HEK293 (cell line): ENCODE results near the gene MRTFA.
A peak's percentile ranks its signal among the peaks of the same experiment; 100 is the strongest.

Source experiments
- CTCF ChIA-PET: fragments of 350-600 bp; formaldehyde crosslinking; extraction: SDS; loops from one replicate; lab custom pipeline; 2021; ENCODE audit warnings: antibody characterized with exemption; lab: Yijun Ruan, JAX
- POLR2A ChIA-PET: fragments of 300-600 bp; formaldehyde crosslinking; extraction: SDS; loops from one replicate; lab custom pipeline; 2020; ENCODE audit warnings: antibody characterized with exemption, inconsistent platforms; lab: Yijun Ruan, JAX
- H3K27ac ChIP-seq: fragments of 200-500 bp; sonication (Bioruptor generic); 2 replicates; pipeline ENCODE4 v1.5.1; 2014; ENCODE audit warnings: low read depth, low read length, control low read depth, inconsistent platforms; ENCODE audit errors: extremely low read depth
- H3K36me3 ChIP-seq, 2 experiments: fragments of 200-500 bp in 1 of 2; sonication (Bioruptor generic) in 1 of 2; 1 replicate in 1 of 2; 2 replicates in 1 of 2; pipeline ENCODE4 v1.5.1; 2014 to 2017; ENCODE audit warnings: inconsistent platforms in 2 of 2, low read length in 2 of 2; ENCODE audit not compliant: control insufficient read depth in 2 of 2, insufficient read depth in 1 of 2
- H3K4me1 ChIP-seq: fragments of 200-500 bp; sonication (Bioruptor generic); 2 replicates; pipeline ENCODE4 v1.5.1; 2014; ENCODE audit warnings: mild to moderate bottlenecking, low read length, inconsistent platforms; ENCODE audit not compliant: control insufficient read depth, insufficient read depth
- H3K4me3 ChIP-seq: 2 replicates; pipeline ENCODE4 v1.5.1; 2011; ENCODE audit warnings: low read depth, mild to moderate bottlenecking, control low read depth, low read length, moderate library complexity
- H3K9me3 ChIP-seq: fragments of 200-500 bp; sonication (Bioruptor generic); 2 replicates; pipeline ENCODE4 v1.5.1; 2014; ENCODE audit warnings: low read depth, low read length, inconsistent platforms; ENCODE audit not compliant: control insufficient read depth, insufficient read depth
- EGR2 ChIP-seq: fragments of 450-650 bp; formaldehyde crosslinking; IDR thresholded peaks from 2 replicates; pipeline ENCODE4 v1.5.1; 2016; ENCODE audit warnings: low read depth, missing biosample characterization, missing genetic modification characterization
- HOXD13 ChIP-seq: sonication (generic); formaldehyde crosslinking; IDR thresholded peaks from 2 replicates; pipeline ENCODE4 v1.8.0; 2022; ENCODE audit warnings: missing genetic modification reagents, borderline replicate concordance
- KLF10 ChIP-seq: fragments of 450-650 bp; IDR thresholded peaks from 2 replicates; pipeline ENCODE4 v1.5.1; 2018; ENCODE audit warnings: missing biosample characterization, mild to moderate bottlenecking, missing genetic modification characterization
- SCRT1 ChIP-seq: fragments of 450-650 bp; formaldehyde crosslinking; IDR thresholded peaks from 2 replicates; pipeline ENCODE4 v1.5.1; 2016; ENCODE audit warnings: missing biosample characterization, missing genetic modification characterization, borderline replicate concordance
- SETDB1 ChIP-seq: IDR thresholded peaks from one replicate; pipeline ENCODE4 v1.6.1; 2017; ENCODE audit warnings: mild to moderate bottlenecking, low read length, moderate library complexity, mixed read lengths; ENCODE audit not compliant: insufficient read length
- SP3 ChIP-seq: fragments of 450-650 bp; formaldehyde crosslinking; IDR thresholded peaks from 2 replicates; pipeline ENCODE4 v1.5.1; 2016; ENCODE audit warnings: missing biosample characterization, missing genetic modification characterization
- ZBTB6 ChIP-seq: fragments of 450-650 bp; formaldehyde crosslinking; IDR thresholded peaks from 2 replicates; pipeline ENCODE4 v1.5.1; 2017; ENCODE audit warnings: missing biosample characterization, missing genetic modification characterization
- ZEB2 ChIP-seq: fragments of 450-650 bp; formaldehyde crosslinking; IDR thresholded peaks from 2 replicates; pipeline ENCODE4 v1.5.1; 2016; ENCODE audit warnings: missing biosample characterization, missing genetic modification characterization
- ZNF18 ChIP-seq: fragments of 450-650 bp; formaldehyde crosslinking; IDR thresholded peaks from 2 replicates; pipeline ENCODE4 v1.5.1; 2016; ENCODE audit warnings: missing biosample characterization, missing genetic modification characterization
- ZNF221 ChIP-seq: fragments of 450-650 bp; formaldehyde crosslinking; IDR thresholded peaks from 2 replicates; pipeline ENCODE4 v1.5.1; 2017; ENCODE audit warnings: missing biosample characterization, missing genetic modification characterization, borderline replicate concordance
- ZNF274 ChIP-seq, 2 experiments: fragments of 200-500 bp in 1 of 2; fragments of 450-650 bp in 1 of 2; sonication (Bioruptor generic) in 1 of 2; formaldehyde crosslinking in 1 of 2; IDR thresholded peaks; 2 replicates each; pipeline versions ENCODE4 v1.5.1 to v1.6.1; 2014 to 2016; ENCODE audit warnings: borderline replicate concordance in 1 of 2, inconsistent platforms in 1 of 2, low read length in 1 of 2, missing biosample characterization in 1 of 2, missing genetic modification characterization in 1 of 2
- ZNF280C ChIP-seq: fragments of 450-650 bp; formaldehyde crosslinking; IDR thresholded peaks from 2 replicates; pipeline ENCODE4 v1.5.1; 2016; ENCODE audit warnings: missing biosample characterization, missing genetic modification characterization
- ZNF362 ChIP-seq: fragments of 450-650 bp; formaldehyde crosslinking; IDR thresholded peaks from 2 replicates; pipeline ENCODE4 v1.5.1; 2016; ENCODE audit warnings: missing biosample characterization, missing genetic modification characterization
- ZNF596 ChIP-seq: fragments of 450-650 bp; IDR thresholded peaks from 2 replicates; pipeline ENCODE4 v1.5.0; 2018; ENCODE audit warnings: missing biosample characterization, mild to moderate bottlenecking, missing genetic modification characterization, moderate library complexity
- ZNF621 ChIP-seq: fragments of 450-650 bp; formaldehyde crosslinking; IDR thresholded peaks from 2 replicates; pipeline ENCODE4 v1.5.1; 2017; ENCODE audit warnings: missing biosample characterization, missing genetic modification characterization
- ZNF623 ChIP-seq: fragments of 450-650 bp; formaldehyde crosslinking; IDR thresholded peaks from 2 replicates; pipeline ENCODE4 v1.5.1; 2016; ENCODE audit warnings: missing biosample characterization, missing genetic modification characterization
- ZNF660 ChIP-seq: fragments of 450-650 bp; IDR thresholded peaks from 2 replicates; pipeline ENCODE4 v1.5.1; 2018; ENCODE audit warnings: missing biosample characterization, mild to moderate bottlenecking, missing genetic modification characterization
- ZNF830 ChIP-seq: fragments of 450-650 bp; IDR thresholded peaks from 2 replicates; pipeline ENCODE4 v1.5.0; 2018; ENCODE audit warnings: missing biosample characterization, missing genetic modification characterization, low read depth, mild to moderate bottlenecking, moderate library complexity
- TF ChIP-seq, protein P1 (sequence below): fragments of 450-650 bp; formaldehyde crosslinking; IDR thresholded peaks from 2 replicates; pipeline ENCODE4 v1.5.1; 2016; ENCODE audit warnings: missing biosample characterization, missing genetic modification characterization
- TF ChIP-seq, protein P2 (sequence below): fragments of 450-650 bp; formaldehyde crosslinking; conservative IDR thresholded peaks from 2 replicates; pipeline ENCODE4 v1.5.1; 2016; ENCODE audit warnings: low read depth, missing biosample characterization, missing genetic modification characterization
- TF ChIP-seq, protein P3 (sequence below): fragments of 450-650 bp; formaldehyde crosslinking; optimal IDR thresholded peaks from 2 replicates; pipeline ENCODE3; 2016; ENCODE audit warnings: missing biosample characterization, mild to moderate bottlenecking, missing genetic modification characterization

Gene MRTFA

DNA sequence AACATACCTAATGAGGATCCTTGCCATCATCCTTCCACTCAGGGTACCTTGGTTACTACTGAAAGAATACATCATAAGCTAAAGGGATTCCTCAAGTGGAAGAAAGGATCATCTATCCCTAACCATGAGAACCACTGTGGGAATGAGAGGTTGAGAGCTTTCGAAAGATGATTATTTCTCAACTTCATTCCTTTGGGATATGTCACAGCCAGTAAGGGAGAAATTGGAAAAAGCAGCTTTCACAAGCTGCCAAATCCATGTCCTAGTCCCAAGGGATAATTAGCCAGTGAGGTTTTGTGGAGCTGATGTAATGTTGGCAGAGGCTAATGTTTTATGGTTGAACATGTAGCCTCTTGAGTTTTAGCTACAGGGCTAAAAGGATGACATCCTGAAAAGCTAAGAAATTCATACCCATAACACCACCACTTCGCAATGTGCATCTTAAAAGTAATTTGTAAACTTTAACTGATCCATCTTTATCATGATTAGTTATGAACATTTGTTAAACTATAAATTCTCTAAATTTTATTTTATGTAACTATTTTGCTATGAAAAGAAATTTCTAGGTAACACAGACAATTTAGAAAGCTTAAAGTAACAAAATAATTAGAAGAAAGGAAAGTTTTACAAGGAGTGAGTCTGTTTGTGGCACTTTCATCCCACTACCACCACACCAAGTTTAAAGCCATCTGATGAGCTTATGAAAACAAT lies 123.9 kb downstream of the MRTFA start:
- H3K27ac ChIP-seq: peak overlapping the region; percentile 7
- H3K36me3 ChIP-seq: no peaks in the 10 kb centered on the region; a peak in 1 of 3 replicates
- ChIA-PET CTCF (interaction anchor here (0.7 to 2.1 kb wide), 12 partner anchors 9 to 165 kb away, joined by 3 to 15 read pairs (median 4); partner anchors contain the start of gene MRTFA), POLR2A (interaction anchor here (1.0 to 1.5 kb wide), 5 partner anchors 15 to 140 kb away, joined by 3 to 8 read pairs (median 7); partner anchors contain the start of gene MRTFA)
- peaks cover 44% of the 10 kb centered on the region for H3K4me1 ChIP-seq
- no peaks in the 10 kb centered on the region for H3K9me3 ChIP-seq
- no peak overlapping the region for H3K4me3 ChIP-seq
- TF ChIP-seq ZNF221 (tag by site-specific recombination) (no peak), ZNF18 (tag by site-specific recombination) (0 out of 2 replicates have a peak, but pooled peaks have one; percentile 12), HOXD13 (CRISPR knock-in tag) (no peak), EGR2 (tag by site-specific recombination) (no peak), ZNF660 (tag by site-specific recombination) (peak; percentile 90), ZBTB6 (tag by site-specific recombination) (no peak), ZEB2 (tag by site-specific recombination) (peak; percentile 95), SETDB1 (no peak), ZNF280C (tag by site-specific recombination) (no peak), ZNF621 (tag by site-specific recombination) (no peak), ZNF830 (tag by site-specific recombination) (no peak), KLF10 (peak; percentile 38; the same call in 1 of the 2 replicates), ZNF274 (IDR thresholded peaks at IDR 0.05; ENCODE audit: low read length) (no peak), ZNF274 (tag by site-specific recombination; IDR thresholded peaks at IDR 0.05; ENCODE audit: borderline replicate concordance) (no peak), SCRT1 (peak; percentile 66; the same call in 1 of the 2 replicates), SP3 (no peak), ZNF596 (no peak), ZNF362 (tag by site-specific recombination) (peak; percentile 39; the same call in 1 of the 2 replicates), ZNF623 (tag by site-specific recombination) (no peak)
- TF ChIP-seq, protein P1, sequence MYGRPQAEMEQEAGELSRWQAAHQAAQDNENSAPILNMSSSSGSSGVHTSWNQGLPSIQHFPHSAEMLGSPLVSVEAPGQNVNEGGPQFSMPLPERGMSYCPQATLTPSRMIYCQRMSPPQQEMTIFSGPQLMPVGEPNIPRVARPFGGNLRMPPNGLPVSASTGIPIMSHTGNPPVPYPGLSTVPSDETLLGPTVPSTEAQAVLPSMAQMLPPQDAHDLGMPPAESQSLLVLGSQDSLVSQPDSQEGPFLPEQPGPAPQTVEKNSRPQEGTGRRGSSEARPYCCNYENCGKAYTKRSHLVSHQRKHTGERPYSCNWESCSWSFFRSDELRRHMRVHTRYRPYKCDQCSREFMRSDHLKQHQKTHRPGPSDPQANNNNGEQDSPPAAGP (tag by site-specific recombination): no peak
- TF ChIP-seq, protein P2, sequence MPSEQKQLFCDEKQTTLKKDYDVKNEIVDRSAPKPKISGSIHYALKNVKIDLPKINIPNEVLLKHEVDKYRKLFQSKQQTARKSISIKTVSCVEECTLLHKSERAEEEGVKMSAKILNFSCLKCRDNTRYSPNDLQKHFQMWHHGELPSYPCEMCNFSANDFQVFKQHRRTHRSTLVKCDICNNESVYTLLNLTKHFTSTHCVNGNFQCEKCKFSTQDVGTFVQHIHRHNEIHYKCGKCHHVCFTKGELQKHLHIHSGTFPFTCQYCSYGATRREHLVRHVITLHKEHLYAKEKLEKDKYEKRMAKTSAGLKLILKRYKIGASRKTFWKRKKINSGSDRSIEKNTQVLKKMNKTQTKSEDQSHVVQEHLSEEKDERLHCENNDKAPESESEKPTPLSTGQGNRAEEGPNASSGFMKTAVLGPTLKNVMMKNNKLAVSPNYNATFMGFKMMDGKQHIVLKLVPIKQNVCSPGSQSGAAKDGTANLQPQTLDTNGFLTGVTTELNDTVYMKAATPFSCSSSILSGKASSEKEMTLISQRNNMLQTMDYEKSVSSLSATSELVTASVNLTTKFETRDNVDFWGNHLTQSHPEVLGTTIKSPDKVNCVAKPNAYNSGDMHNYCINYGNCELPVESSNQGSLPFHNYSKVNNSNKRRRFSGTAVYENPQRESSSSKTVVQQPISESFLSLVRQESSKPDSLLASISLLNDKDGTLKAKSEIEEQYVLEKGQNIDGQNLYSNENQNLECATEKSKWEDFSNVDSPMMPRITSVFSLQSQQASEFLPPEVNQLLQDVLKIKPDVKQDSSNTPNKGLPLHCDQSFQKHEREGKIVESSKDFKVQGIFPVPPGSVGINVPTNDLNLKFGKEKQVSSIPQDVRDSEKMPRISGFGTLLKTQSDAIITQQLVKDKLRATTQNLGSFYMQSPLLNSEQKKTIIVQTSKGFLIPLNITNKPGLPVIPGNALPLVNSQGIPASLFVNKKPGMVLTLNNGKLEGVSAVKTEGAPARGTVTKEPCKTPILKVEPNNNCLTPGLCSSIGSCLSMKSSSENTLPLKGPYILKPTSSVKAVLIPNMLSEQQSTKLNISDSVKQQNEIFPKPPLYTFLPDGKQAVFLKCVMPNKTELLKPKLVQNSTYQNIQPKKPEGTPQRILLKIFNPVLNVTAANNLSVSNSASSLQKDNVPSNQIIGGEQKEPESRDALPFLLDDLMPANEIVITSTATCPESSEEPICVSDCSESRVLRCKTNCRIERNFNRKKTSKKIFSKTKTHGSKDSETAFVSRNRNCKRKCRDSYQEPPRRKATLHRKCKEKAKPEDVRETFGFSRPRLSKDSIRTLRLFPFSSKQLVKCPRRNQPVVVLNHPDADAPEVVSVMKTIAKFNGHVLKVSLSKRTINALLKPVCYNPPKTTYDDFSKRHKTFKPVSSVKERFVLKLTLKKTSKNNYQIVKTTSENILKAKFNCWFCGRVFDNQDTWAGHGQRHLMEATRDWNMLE: no peak
- TF ChIP-seq, protein P3, sequence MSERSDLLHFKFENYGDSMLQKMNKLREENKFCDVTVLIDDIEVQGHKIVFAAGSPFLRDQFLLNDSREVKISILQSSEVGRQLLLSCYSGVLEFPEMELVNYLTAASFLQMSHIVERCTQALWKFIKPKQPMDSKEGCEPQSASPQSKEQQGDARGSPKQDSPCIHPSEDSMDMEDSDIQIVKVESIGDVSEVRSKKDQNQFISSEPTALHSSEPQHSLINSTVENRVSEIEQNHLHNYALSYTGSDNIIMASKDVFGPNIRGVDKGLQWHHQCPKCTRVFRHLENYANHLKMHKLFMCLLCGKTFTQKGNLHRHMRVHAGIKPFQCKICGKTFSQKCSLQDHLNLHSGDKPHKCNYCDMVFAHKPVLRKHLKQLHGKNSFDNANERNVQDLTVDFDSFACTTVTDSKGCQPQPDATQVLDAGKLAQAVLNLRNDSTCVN (tag by site-specific recombination): no peak
